ENCODE measurements around the gene LRRC34.

LRRC34 gene

GRCh38 chr3:169769287-169770181 lies 43.2 kb downstream of the LRRC34 start, which contains the start of gene ACTRT3:
ACTRT3 (minus strand) TSS chr3:169769561; CDS start chr3:169769520, 41 bp downstream.
- FAIRE-seq (no peak), DNase-seq (ENCODE audit: insufficient read length, low spot score) (no peak)
- TF ChIP-seq POLR2A (IDR thresholded peaks at IDR 0.05; ENCODE audit: low read depth, low read length), result no peak

DNA sequence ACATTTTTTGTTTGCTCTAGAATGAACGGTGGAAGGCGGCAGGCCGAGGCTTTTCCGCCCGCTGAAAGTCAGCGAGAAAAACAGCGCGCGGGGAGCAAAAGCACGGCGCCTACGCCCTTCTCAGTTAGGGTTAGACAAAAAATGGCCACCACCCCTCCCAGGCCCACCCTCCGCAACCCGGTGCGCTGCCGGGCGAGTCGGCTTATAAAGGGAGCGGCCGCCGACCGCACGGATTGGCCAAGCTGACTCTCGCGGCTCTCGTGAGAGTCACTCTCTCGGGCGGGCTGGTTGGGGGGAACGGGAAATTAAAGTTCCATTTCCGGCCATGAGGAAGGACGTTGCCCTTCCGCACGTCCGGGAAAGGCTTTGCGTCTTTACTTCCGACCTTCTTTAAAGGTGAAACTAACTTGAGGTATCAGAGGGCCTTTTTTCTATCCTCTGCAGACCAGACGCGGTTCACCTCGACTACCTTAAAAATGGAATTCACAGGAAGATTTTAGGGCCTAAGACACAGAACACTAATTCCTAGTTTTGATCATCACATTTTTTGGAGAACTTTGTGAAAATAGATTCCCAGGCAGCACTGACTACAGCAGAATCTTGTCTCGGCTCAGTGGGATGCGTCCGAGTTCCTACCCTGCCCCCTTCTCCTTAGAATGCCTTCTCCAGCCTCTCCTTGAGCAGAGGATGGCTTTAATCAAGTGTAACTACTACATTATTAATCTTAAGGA lies 47.7 kb downstream of the LRRC34 start, which contains the start of gene TERC:
Gene TERC, minus strand, starts transcription at position 179 of the 731 bp plus-strand sequence.
- FAIRE-seq (peak; percentile 86), DNase-seq (ENCODE audit: insufficient read length, low spot score) (peak; percentile 62)
- peak; percentile 70 for TF ChIP-seq POLR2A (IDR thresholded peaks at IDR 0.05; ENCODE audit: low read depth, low read length)

DNA sequence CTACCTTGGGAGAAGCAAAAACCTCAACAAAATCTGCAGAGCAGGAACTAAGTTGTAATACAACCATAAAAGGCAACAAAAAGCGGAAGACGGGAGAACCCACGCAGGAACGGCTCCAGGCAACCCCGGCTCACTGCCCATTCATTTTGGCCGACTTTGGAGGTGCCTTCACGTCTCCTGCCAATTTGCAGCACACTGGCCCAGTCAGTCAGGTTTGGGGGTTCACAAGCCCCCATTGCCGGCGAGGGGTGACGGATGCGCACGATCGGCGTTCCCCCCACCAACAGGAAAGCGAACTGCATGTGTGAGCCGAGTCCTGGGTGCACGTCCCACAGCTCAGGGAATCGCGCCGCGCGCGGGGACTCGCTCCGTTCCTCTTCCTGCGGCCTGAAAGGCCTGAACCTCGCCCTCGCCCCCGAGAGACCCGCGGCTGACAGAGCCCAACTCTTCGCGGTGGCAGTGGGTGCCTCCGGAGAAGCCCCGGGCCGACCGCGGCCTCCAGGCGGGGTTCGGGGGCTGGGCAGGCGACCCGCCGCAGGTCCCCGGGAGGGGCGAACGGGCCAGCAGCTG lies 48.3 kb downstream of the LRRC34 start:
- FAIRE-seq, result no peak
- no peak for DNase-seq (ENCODE audit: insufficient read length, low spot score)
- peak; percentile 34; the same call in 1 of the 2 replicates for TF ChIP-seq POLR2A (IDR thresholded peaks at IDR 0.05; ENCODE audit: low read depth, low read length)

DNA sequence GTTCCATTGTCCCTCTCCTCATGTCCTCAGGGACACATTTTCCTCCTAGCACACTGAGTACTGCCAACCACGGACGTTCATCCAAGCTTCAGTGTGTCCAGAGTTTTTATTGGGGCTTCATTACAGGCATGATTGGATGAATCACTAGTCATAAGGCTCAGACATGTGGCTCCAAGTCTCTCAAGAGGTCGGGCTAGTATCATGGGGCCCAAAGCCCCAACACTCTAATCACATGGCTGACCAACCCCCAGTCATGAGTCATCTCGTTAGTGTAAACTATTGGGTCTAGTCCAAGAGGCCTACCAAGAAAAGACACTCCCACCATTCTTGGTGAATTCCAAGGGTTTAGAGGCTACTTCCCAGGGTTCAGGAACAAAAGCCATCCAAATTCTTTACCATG lies 52.2 kb downstream of the LRRC34 start:
- no peak for FAIRE-seq
- no peak for DNase-seq (ENCODE audit: insufficient read length, low spot score)

DNA sequence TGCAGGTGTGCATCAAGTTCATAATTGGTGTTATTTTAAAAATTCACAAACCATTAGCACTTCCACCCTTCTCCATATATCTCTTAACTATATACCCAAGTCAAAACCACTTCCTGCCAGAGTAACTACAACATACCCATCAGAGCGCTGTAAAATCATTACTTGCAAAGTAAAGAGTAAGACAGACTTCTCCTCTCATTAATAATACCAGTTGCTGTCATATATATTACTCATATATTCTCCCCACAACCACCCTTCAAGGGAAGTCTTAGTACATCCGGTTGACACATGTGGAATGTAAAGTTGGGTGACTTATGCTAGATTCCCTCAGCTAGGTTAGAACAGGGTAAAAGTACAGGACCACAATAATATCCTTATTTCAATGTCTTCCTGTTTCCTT lies 53.4 kb downstream of the LRRC34 start:
- DNase-seq (ENCODE audit: insufficient read length, low spot score), result peak; percentile 10
- TF ChIP-seq POLR2A (IDR thresholded peaks at IDR 0.05; ENCODE audit: low read depth, low read length), result no peak
- peak; percentile 64 for FAIRE-seq

More for the DNA sequence above, 52.2 kb downstream of the LRRC34 start:
- TF ChIP-seq POLR2A (IDR thresholded peaks at IDR 0.05; ENCODE audit: low read depth, low read length), result no peak

- no peak for TF ChIP-seq POLR2A (IDR thresholded peaks at IDR 0.05; ENCODE audit: low read depth, low read length)
- no peak for DNase-seq (ENCODE audit: insufficient read length, low spot score)
- FAIRE-seq, result no peak
Measured at GRCh38 chr3:169758359-169758994, 54.2 kb downstream of the LRRC34 start.

DNA sequence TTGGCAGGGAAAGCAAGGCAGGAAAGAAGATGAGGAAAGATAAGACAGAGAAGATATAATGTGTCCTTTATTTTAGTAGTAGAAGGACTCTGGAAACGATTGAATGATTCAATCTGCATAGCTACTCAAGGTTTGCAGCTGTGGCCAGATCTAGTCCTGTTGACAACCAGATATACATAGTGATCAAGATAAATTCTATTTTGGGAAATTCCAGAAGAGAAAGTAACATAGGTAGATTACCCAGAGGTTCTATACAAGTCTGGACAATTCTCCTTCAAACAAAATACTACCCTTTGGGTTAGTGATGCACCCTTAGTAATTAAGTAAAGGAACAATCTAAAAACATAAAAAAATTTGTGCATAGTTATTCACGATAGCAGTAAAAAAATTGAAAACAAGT lies 57.2 kb downstream of the LRRC34 start:
- DNase-seq (ENCODE audit: insufficient read length, low spot score) (no peak), FAIRE-seq (no peak)
- no peak for TF ChIP-seq POLR2A (IDR thresholded peaks at IDR 0.05; ENCODE audit: low read depth, low read length)

DNA sequence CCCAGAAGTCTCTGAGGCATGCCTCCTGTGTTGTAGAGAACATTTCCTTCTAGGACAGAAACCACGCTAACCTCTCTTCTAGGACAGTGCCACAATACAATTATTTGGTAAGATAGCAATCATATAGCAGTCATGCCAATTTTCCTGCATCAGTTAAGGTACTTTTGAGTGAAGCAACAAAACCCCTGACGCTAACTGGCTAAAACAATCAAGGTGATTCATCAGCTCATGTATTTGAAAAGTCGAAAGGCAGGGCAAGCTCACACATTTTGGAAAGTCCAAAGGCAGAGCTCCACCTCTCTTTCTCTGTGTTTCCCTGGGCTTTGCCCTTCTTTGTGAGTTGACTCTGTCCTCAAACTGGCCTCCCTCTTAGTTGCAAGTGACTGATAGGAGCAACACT lies 58.0 kb downstream of the LRRC34 start:
- DNase-seq (ENCODE audit: insufficient read length, low spot score) (no peak), FAIRE-seq (no peak)
- TF ChIP-seq POLR2A (IDR thresholded peaks at IDR 0.05; ENCODE audit: low read depth, low read length), result no peak

DNA sequence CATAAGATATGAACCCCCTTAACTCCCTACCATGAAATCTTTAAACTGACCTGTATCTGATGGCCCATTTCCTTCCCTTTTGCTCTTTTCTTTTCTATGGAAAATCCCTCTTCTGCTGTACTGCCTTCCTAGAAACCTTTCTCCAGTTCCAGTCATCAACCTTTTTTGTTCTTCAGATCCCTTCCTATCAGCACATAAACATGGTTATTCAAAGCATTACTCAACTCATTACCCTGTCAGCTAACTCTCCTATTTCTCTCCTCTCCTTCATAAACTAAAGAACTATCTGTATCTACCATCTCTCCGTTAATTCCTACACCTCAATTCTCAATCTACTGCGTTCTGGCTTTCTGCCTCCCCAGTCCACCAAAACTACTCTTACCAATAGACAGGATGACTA lies 60.8 kb downstream of the LRRC34 start:
- TF ChIP-seq POLR2A (IDR thresholded peaks at IDR 0.05; ENCODE audit: low read depth, low read length), result no peak
- no peak for DNase-seq (ENCODE audit: insufficient read length, low spot score)
- no peak for FAIRE-seq

GRCh38 chr3:169750665-169751064 lies 62.0 kb downstream of the LRRC34 start:
- FAIRE-seq, result no peak
- no peak for TF ChIP-seq POLR2A (IDR thresholded peaks at IDR 0.05; ENCODE audit: low read depth, low read length)
- DNase-seq (ENCODE audit: insufficient read length, low spot score), result no peak

GRCh38 chr3:169748670-169749069 lies 64.0 kb downstream of the LRRC34 start:
- no peak for FAIRE-seq
- no peak for TF ChIP-seq POLR2A (IDR thresholded peaks at IDR 0.05; ENCODE audit: low read depth, low read length)
- no peak for DNase-seq (ENCODE audit: insufficient read length, low spot score)

DNA sequence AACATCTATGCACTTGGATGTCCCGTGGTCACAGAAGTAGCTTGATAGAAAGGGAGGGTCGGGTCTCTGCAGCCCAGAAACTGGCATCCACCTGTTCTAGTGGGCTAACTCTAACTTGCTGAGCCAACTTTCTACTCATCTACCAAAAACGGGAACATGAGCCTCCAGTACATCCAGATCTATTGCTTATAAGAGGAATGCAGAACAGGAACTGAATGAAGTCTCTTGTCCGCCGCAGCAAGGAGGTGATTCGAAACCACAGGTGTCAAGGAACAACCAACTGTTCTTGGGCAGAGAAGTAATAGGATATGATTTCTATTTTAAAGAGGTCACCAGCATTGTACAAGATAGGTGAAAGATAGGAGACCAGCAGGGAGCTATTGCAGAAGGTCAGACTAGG lies 65.8 kb downstream of the LRRC34 start:
- no peak for TF ChIP-seq POLR2A (IDR thresholded peaks at IDR 0.05; ENCODE audit: low read depth, low read length)
- FAIRE-seq, result no peak
- no peak for DNase-seq (ENCODE audit: insufficient read length, low spot score)

DNA sequence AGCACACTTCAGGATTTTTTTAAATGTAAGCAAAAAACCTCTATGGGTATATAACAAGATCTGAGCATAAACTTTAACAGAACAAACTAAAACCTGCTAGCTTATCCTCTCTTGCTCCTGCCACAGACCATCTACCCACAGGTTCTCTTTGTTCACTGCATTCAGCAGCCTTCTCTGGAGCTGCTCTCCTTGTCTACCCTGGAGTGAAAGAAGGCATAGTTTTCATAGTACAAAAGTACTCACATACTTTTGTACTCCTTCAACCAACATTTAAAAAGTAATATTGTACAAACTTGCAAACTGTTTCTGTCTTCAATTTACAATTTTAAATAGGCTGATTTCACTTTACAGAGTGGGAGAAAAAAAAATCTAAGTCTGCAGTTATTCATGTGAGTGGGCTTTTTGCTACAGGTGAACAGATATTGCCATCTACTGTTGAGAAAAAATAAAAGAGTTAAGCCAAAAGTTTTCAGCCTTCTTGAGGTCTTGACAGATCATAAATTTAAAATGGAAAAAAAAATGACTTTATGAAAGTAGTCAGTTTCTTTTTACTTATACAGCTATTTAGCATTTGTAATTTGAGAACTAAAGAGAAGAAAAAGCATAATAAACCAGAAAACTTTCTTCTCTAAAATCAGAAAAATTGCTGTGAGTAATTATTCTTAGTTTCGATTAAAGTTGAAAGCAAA lies 68.2 kb downstream of the LRRC34 start:
- no peak for DNase-seq (ENCODE audit: insufficient read length, low spot score)

More for the DNA sequence above, 68.2 kb downstream of the LRRC34 start:
- FAIRE-seq, result peak; percentile 6
- TF ChIP-seq POLR2A (IDR thresholded peaks at IDR 0.05; ENCODE audit: low read depth, low read length), result no peak

All from H54 (cell line).